ENCODE measurements around the gene HCN2.

Gene HCN2

DNA sequence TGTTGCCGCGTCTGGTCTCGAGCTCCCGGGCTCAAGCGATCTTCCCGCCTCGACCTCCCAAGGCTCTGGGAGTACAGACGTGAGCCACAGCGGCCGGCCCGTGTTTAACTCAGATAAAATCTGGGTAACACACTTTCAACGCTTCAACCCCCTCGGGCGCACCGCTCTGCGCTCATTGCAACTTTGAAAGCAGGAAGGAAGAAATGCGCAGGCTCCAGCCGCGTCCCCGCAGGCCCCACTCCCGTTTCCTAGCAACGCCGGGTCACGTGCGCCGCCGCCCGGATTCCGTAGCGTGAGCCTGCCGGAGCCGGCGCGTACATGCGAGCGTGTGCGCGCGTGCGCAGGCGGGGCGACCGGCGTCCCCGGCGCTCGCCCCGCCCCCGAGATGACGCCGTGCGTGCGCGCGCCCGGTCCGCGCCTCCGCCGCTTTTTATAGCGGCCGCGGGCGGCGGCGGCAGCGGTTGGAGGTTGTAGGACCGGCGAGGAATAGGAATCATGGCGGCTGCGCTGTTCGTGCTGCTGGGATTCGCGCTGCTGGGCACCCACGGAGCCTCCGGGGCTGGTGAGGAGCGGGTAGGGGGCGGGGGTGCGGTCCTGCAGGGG, 17.4 kb upstream of the HCN2 start, which contains the start of gene BSG:
Gene BSG, plus strand, starts transcription at position 457 of the 603 bp plus-strand sequence. Its CDS starts 39 bp downstream, at position 496.
- H3K27ac ChIP-seq: peak within 1 kb of the TSS; percentile 94
- TF ChIP-seq, protein P1, sequence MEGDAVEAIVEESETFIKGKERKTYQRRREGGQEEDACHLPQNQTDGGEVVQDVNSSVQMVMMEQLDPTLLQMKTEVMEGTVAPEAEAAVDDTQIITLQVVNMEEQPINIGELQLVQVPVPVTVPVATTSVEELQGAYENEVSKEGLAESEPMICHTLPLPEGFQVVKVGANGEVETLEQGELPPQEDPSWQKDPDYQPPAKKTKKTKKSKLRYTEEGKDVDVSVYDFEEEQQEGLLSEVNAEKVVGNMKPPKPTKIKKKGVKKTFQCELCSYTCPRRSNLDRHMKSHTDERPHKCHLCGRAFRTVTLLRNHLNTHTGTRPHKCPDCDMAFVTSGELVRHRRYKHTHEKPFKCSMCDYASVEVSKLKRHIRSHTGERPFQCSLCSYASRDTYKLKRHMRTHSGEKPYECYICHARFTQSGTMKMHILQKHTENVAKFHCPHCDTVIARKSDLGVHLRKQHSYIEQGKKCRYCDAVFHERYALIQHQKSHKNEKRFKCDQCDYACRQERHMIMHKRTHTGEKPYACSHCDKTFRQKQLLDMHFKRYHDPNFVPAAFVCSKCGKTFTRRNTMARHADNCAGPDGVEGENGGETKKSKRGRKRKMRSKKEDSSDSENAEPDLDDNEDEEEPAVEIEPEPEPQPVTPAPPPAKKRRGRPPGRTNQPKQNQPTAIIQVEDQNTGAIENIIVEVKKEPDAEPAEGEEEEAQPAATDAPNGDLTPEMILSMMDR (conservative IDR thresholded peaks at IDR 0.05): no peak

DNA sequence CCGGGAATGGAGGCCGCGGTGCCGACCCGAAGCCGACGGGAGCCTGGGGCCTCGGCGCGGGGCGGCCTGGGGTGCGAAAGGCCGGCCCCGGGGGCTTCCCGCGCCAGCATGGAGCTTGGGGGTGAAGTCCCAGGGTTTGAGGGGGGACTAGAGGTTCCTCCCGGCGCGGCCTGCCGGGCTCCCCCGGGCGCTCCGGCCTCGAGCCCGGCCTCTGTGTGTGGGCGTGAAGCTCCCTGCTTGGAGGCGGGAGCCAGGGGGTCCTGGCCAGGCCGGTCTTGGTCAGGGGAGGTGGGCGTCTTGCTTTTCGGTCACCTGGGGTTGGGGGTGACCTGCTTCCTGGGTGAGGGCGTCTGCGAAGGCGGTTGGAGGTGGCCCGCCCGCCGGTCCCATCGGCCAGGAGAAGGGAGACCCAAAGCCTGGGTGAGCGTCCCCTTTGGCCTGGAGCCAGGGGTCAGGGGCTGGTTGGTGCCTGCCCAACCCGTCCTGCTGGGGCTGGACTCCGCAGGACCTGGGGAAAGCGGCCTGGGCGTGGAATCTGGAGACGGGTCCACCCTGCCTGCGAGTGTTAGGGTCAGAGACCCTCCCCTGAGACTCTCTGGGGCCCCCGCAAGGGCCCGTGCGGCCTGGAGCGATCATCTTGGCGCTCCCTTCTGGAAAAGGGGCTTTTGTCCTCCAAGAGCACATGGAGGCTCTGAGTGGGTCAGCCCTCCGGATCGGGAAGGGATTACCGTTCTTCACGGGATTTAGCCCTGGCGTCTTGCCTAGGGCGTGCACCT, 16.8 kb upstream of the HCN2 start:
- TF ChIP-seq, protein P1 (conservative IDR thresholded peaks at IDR 0.05): no peak
- peak overlapping the region; percentile 94 for H3K27ac ChIP-seq

DNA sequence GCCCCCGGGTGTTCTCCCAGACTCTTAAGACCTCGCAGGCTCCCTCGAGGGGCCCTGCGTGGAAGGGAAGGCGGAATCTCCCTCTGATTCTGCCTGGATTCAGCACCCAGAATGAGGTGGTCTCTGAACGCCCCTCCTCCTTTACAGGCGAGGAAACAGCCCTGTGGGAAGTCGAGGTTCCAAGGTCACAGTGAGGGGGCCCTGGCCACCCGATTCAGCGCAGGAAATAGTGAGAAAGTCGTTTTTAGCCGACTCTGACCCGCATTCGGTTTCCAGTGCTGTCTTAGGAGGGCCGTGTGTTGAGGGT, 16.2 kb upstream of the HCN2 start:
- TF ChIP-seq, protein P1 (conservative IDR thresholded peaks at IDR 0.05): no peak

DNA sequence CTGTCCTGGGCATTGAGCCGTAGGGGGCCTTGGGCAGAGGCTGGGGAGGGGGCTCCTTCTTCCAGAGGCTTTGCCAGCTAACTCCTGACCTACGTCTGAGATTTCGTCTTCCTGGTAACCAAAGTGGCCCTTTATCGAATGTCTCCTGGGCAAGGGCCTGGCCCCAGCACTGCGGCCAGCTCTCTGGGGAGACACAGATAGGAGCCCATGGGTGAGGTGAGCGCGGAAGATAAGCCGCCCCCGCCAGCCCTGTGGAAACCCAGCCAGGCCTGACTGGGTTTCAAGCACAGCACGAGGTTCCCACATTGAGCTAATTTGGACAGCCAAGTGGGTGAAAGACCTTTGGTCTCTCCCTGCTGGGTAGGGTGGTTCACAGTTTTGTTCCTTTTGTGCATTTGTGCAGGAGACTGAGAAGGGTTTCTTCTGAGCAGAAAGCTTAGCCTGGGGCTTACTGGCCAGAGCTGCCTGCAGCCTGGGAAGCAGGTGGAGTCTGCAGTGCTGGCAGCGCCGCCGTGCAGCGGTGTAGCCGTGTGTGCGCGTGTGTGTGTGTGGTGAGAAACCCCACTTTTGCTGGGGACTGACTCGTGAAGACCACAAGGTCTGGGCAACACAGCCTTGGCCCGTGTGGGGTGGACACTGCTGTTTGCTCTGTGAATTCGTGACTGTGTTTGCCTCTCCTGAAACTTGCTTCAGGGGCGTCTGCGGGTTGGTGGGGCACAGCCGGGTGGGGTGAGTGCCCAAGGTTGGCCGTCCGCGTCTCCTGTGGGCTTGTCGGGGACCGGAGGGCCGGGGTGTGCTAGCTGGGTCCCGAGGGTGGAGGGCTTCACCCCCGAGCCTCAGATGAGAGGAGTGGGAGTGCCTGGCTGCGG, 14.8 kb upstream of the HCN2 start:
- H3K27ac ChIP-seq: peak overlapping the region; percentile 94
- TF ChIP-seq, protein P1 (conservative IDR thresholded peaks at IDR 0.05): no peak

More for the DNA sequence above, 16.2 kb upstream of the HCN2 start:
- H3K27ac ChIP-seq: peak overlapping the region; percentile 94

DNA sequence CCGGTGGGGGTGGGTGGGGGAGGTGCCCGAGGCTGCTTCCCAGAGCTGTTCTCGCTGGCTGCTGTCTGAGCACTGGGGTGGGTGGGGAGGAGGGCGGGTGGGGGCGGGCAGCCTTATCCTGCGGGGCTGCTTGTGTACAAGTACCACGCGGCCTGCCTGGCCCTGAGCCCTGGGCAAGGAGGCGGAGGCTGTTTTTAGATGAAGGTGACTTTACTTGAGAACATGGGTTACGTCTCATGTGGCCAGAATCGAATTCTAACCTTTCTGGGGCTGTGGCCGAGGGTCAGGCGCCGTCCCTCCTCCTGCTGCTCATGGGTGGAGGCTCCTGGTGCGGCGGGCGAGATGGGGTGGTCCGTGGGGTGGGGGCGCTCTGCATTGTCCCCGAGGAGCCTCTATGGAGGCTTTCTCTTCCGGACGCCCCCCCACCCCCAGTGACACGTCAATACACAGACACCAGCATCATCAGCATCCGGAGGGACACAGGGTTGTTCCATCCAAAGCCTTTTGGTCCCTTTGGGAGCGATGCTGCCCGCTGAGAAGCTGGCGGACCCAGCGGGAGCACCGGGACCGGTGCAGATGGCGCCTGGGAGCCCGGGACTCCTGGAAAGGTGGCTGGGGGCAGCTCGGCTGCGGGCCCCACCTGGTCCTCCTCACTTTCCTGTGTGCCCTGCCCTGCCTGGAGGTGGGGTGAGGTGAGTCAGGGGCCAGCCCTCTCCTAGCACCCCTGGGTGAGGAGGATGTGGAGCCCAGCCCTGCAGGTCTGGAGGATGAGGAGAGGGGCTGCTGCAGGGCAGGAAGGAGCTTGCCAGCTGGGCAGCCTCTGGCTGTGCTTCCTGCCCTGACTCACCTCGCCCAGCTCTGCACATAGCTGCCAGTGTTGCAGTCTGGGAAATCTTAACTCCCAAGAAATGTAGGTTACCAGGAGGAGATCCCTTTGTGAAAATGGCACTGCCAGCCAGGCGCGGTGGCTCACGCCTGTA, 13.9 kb upstream of the HCN2 start:
- H3K27ac ChIP-seq: peak overlapping the region; percentile 94
- TF ChIP-seq, protein P1 (conservative IDR thresholded peaks at IDR 0.05): no peak

DNA sequence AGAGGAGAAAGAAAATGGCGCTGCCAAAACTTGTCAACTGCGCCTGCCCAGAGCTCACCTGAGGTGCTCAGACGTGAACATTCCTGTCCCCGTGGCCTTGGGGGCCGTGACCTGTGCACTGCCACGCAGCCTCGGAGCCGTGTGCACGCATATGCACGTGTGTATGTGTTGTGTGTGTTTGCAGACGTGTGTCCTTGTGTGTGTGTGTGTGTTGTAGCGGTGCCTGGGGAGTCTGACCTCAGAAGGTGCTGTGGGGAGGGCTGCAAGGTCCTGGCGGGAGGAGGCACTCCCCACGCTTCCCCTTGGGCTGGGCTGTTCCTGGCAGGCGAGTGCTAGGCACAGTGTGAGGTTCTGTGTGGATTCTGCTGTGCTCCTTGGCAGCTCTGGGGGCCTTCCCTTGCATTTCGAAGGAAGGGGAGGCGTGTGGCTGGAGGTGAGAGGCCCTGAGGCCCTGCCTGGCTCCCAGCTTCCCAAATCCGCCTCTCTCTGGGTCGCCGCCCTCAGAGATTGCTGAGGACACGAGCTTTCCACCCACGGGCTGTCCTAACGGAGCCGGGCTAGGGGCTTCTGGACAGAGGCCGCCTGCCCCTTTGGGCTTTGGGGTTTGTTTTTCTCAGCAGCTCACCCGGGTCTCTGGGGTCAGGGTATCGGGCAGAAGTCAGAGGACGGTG, 12.8 kb upstream of the HCN2 start:
- H3K27ac ChIP-seq: no peak overlapping the region
- TF ChIP-seq, protein P1 (conservative IDR thresholded peaks at IDR 0.05): no peak
